ENCODE measurements around the gene FKBP10.
"Not testable (repeated sequence)": the region's sequence is repeated elsewhere in the genome, so short reads cannot be mapped to it uniquely, and the experiment has no call there.

DNA sequence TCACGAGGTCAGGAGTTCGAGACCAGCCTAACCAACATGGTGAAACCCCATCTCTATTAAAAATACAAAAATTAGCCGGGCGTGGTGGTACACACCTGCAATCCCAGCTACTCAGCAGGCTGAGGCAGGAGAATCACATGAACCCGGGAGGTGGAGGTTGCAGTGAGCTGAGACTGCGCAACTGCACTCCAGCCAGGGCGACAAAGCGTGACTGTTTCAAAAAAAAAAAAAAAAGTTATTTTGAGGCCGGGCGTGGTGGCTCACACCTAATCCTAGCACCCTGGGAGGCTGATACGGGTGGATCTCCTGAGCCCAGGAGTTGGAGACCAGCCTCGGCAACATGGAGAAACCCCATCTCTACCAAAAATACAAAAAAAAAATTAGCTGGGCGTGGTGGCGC, 38.6 kb downstream of the FKBP10 start:
- TF ChIP-seq, protein P1, sequence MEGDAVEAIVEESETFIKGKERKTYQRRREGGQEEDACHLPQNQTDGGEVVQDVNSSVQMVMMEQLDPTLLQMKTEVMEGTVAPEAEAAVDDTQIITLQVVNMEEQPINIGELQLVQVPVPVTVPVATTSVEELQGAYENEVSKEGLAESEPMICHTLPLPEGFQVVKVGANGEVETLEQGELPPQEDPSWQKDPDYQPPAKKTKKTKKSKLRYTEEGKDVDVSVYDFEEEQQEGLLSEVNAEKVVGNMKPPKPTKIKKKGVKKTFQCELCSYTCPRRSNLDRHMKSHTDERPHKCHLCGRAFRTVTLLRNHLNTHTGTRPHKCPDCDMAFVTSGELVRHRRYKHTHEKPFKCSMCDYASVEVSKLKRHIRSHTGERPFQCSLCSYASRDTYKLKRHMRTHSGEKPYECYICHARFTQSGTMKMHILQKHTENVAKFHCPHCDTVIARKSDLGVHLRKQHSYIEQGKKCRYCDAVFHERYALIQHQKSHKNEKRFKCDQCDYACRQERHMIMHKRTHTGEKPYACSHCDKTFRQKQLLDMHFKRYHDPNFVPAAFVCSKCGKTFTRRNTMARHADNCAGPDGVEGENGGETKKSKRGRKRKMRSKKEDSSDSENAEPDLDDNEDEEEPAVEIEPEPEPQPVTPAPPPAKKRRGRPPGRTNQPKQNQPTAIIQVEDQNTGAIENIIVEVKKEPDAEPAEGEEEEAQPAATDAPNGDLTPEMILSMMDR (IDR thresholded peaks at IDR 0.05; ENCODE audit: low read length), result not testable (repeated sequence)
- TF ChIP-seq EZH2 (optimal IDR thresholded peaks at IDR 0.05; ENCODE audit: low read depth, low read length), result not testable (repeated sequence)
